HCT116 (cell line): Measurements from ENCODE around the gene ZBTB12. TPM values are rescaled to one million over a fixed set of nuclear protein-coding genes. Genes with fewer than 3 reads are reported as not detected.

ENCODE experiments used
- ATAC-seq: fragments of 200-7000 bp; cut with Tn5 transposase; 2 replicates; pipeline ENCODE4 v1.9.1; 2020; ENCODE audit warnings: mild to moderate bottlenecking, moderate library complexity
- BruUV-seq: library from RNA; stranded (reverse); fragments of 400-500 nt; replicated peaks from 2 replicates; lab custom pipeline; 2021; lab: Mats Ljungman, UMichigan
- CTCF ChIA-PET: fragments of 300-600 bp; sonication (Branson Sonifier 250); formaldehyde crosslinking; loops from one replicate; lab custom pipeline; 2021; ENCODE audit warnings: antibody characterized with exemption; lab: Charles Lee
- POLR2A ChIA-PET: fragments of 300-600, 350-600 bp; sonication (Branson Sonifier 250); formaldehyde crosslinking; loops from one replicate; lab custom pipeline; 2021; ENCODE audit warnings: antibody characterized with exemption; lab: Charles Lee
- RAD21 ChIA-PET, 2 experiments: fragments of 300-600 bp; sonication (Branson Sonifier 250); formaldehyde crosslinking; loops; one replicate each; lab custom pipeline; 2023; ENCODE audit warnings: low total read pairs in 2 of 2; ENCODE audit not compliant: uncharacterized antibody in 2 of 2, unreplicated experiment in 2 of 2, low non-redundant PET in 1 of 2; lab: Charles Lee
- DNase-seq: peaks from one replicate; pipeline ENCODE4 v3.0.0-alpha.2; 2010; ENCODE audit warnings: low read depth, low spot score
- H2AFZ ChIP-seq: fragments of 200-600 bp; shearing (Covaris generic), sonication (generic); 2 replicates; pipeline ENCODE4 v1.6.1; 2017; ENCODE audit warnings: low read depth, mixed run types, mixed read lengths, antibody characterized with exemption, low read length; ENCODE audit not compliant: poor library complexity, severe bottlenecking
- H3K27ac ChIP-seq: 2 replicates; pipeline ENCODE4 v1.5.1; 2012; ENCODE audit warnings: low read depth, low read length
- H3K27me3 ChIP-seq: fragments of 200-600 bp; sonication (generic); 2 replicates; pipeline ENCODE4 v1.6.1; 2016; ENCODE audit warnings: mixed run types, low read length, mixed read lengths; ENCODE audit not compliant: insufficient read depth
- H3K36me3 ChIP-seq, 2 experiments: fragments of 200-500 bp in 1 of 2; fragments of 200-600 bp in 1 of 2; sonication (Bioruptor generic) in 1 of 2; sonication (generic) in 1 of 2; 2 replicates each; pipeline versions ENCODE4 v1.5.1 to v1.6.1; 2014 to 2016; ENCODE audit warnings: low read length in 2 of 2, inconsistent platforms in 1 of 2, mixed read lengths in 1 of 2, mixed run types in 1 of 2; ENCODE audit not compliant: insufficient read depth in 2 of 2, control insufficient read depth in 1 of 2
- H3K4me1 ChIP-seq, 2 experiments: fragments of 200-600 bp in 1 of 2; sonication (generic) in 1 of 2; 2 replicates each; pipeline versions ENCODE4 v1.5.1 to v1.6.1; 2012 to 2017; ENCODE audit warnings: low read length in 2 of 2, inconsistent platforms in 1 of 2, mild to moderate bottlenecking in 1 of 2, mixed read lengths in 1 of 2, mixed run types in 1 of 2, moderate library complexity in 1 of 2; ENCODE audit not compliant: insufficient read depth in 2 of 2, control insufficient read depth in 1 of 2
- H3K4me2 ChIP-seq: fragments of 200-600 bp; sonication (generic); 2 replicates; pipeline ENCODE4 v1.6.1; 2017; ENCODE audit warnings: mixed run types, low read length, mixed read lengths
- H3K4me3 ChIP-seq, 2 experiments: fragments of 200-600 bp in 1 of 2; sonication (generic) in 1 of 2; replicated peaks in 1 of 2; 2 replicates each; pipeline ENCODE4 v1.5.1; 2011 to 2016; ENCODE audit warnings: low read length in 2 of 2, control low read depth in 1 of 2, low read depth in 1 of 2, mild to moderate bottlenecking in 1 of 2, mixed read lengths in 1 of 2, mixed run types in 1 of 2
- H3K79me2 ChIP-seq: fragments of 200-600 bp; sonication (generic); 2 replicates; pipeline ENCODE4 v1.6.1; 2017; ENCODE audit warnings: mild to moderate bottlenecking, mixed run types, low read length, moderate library complexity, mixed read lengths; ENCODE audit not compliant: insufficient read depth
- H3K9ac ChIP-seq: fragments of 200-600 bp; sonication (generic); 2 replicates; pipeline ENCODE4 v1.6.1; 2016; ENCODE audit warnings: low read length, mixed read lengths
- H3K9me2 ChIP-seq: fragments of 200-600 bp; sonication (generic), shearing (Covaris generic); 2 replicates; pipeline ENCODE4 v1.6.1; 2017; ENCODE audit warnings: mixed run types, mild to moderate bottlenecking, moderate library complexity; ENCODE audit not compliant: insufficient read depth
- H3K9me3 ChIP-seq, 2 experiments: fragments of 200-500 bp in 1 of 2; fragments of 200-600 bp in 1 of 2; sonication (Bioruptor generic) in 1 of 2; sonication (generic) in 1 of 2; 2 replicates each; pipeline ENCODE4 v1.6.1; 2014 to 2017; ENCODE audit warnings: low read length in 2 of 2, mixed read lengths in 2 of 2, inconsistent platforms in 1 of 2, low read depth in 1 of 2, mild to moderate bottlenecking in 1 of 2, mixed run types in 1 of 2, moderate library complexity in 1 of 2; ENCODE audit not compliant: control insufficient read depth in 1 of 2, insufficient read depth in 1 of 2
- H4K20me1 ChIP-seq: fragments of 200-600 bp; sonication (generic), shearing (Covaris generic); 2 replicates; pipeline ENCODE4 v1.6.1; 2017; ENCODE audit warnings: mixed run types, mild to moderate bottlenecking, moderate library complexity; ENCODE audit not compliant: insufficient read depth
- CBX3 ChIP-seq: IDR thresholded peaks from 2 replicates; pipeline ENCODE4 v1.6.1; 2012; ENCODE audit warnings: low read depth
- EGR1 ChIP-seq: IDR thresholded peaks from 2 replicates; pipeline ENCODE4 v1.6.1; 2012; ENCODE audit warnings: low read depth
- EZH2 ChIP-seq: fragments of 200-600 bp; sonication (generic); IDR thresholded peaks from 2 replicates; pipeline ENCODE4 v1.6.1; 2017; ENCODE audit warnings: antibody characterized with exemption, mixed run types
- EZH2phosphoT487 ChIP-seq: fragments of 200-600 bp; IDR thresholded peaks from 2 replicates; pipeline ENCODE4 v1.6.1; 2018; ENCODE audit warnings: antibody characterized with exemption, borderline replicate concordance
- FOSL1 ChIP-seq: IDR thresholded peaks from 2 replicates; pipeline ENCODE4 v1.6.1; 2012; ENCODE audit warnings: low read depth
- JUND ChIP-seq: IDR thresholded peaks from 2 replicates; pipeline ENCODE4 v1.6.1; 2012
- POLR2A ChIP-seq: IDR thresholded peaks from 2 replicates; pipeline ENCODE4 v1.7.0; 2011; ENCODE audit warnings: borderline replicate concordance; ENCODE audit not compliant: insufficient read depth, insufficient read length; ENCODE audit errors: extremely low read depth
- POLR2AphosphoS5 ChIP-seq: IDR thresholded peaks from 2 replicates; pipeline ENCODE4 v1.6.1; 2011; ENCODE audit warnings: mild to moderate bottlenecking, low read depth, low read length, moderate library complexity
- RAD21 ChIP-seq: IDR thresholded peaks from 2 replicates; pipeline ENCODE4 v1.6.1; 2012; ENCODE audit warnings: low read depth, mild to moderate bottlenecking
- TCF7L2 ChIP-seq: IDR thresholded peaks from 2 replicates; pipeline ENCODE4 v1.7.0; 2011; ENCODE audit warnings: borderline replicate concordance, inconsistent platforms; ENCODE audit not compliant: insufficient read depth, insufficient read length; ENCODE audit errors: extremely low read depth
- YY1 ChIP-seq: IDR thresholded peaks from 2 replicates; pipeline ENCODE4 v1.6.1; 2011; ENCODE audit warnings: low read length, low read depth, moderate library complexity, mild to moderate bottlenecking; ENCODE audit not compliant: insufficient replicate concordance; ENCODE audit errors: extremely low read depth
- ZNF274 ChIP-seq: fragments of 200-500 bp; sonication (Bioruptor generic); IDR thresholded peaks from 2 replicates; pipeline ENCODE4 v1.6.1; 2014; ENCODE audit warnings: mild to moderate bottlenecking, low read depth, low read length, inconsistent platforms
- intact Hi-C: fragments of 100-400 bp; cut with micrococcal nuclease; formaldehyde crosslinking; loops from 2 replicates; pipeline ENCODE4 v1.10.0; 2022
- total RNA-seq: library from RNA; stranded (reverse); gene quantifications from one replicate; pipeline ENCODE4 v1.2.1, GENCODE V29; 2021; ENCODE audit not compliant: unreplicated experiment
- TF ChIP-seq, protein P1 (sequence below): IDR thresholded peaks from 2 replicates; pipeline ENCODE4 v1.6.1; 2012
- TF ChIP-seq, protein P2 (sequence below): IDR thresholded peaks from 2 replicates; pipeline ENCODE4 v1.6.1; 2011; ENCODE audit warnings: mild to moderate bottlenecking, low read length, moderate library complexity; ENCODE audit not compliant: insufficient replicate concordance; ENCODE audit errors: extremely low read depth
- TF ChIP-seq, protein P3 (sequence below), 3 experiments: fragments of 200-600 bp in 1 of 3; sonication (generic) in 1 of 3; IDR thresholded peaks in 2 of 3; conservative IDR thresholded peaks in 1 of 3; 2 replicates each; pipeline ENCODE4 v1.5.1; 2012 to 2017; ENCODE audit warnings: low read depth in 2 of 3, low read length in 2 of 3, antibody characterized with exemption in 1 of 3, borderline replicate concordance in 1 of 3, control low read depth in 1 of 3, mild to moderate bottlenecking in 1 of 3, mixed read lengths in 1 of 3, mixed run types in 1 of 3, moderate library complexity in 1 of 3; ENCODE audit not compliant: insufficient read depth in 1 of 3
- TF ChIP-seq, protein P4 (sequence below): IDR thresholded peaks from 2 replicates; pipeline ENCODE4 v1.6.1; 2012; ENCODE audit warnings: low read depth

The ZBTB12 gene
- total RNA-seq, 1 experiment from 2014 or later = 10.3 TPM

DNA sequence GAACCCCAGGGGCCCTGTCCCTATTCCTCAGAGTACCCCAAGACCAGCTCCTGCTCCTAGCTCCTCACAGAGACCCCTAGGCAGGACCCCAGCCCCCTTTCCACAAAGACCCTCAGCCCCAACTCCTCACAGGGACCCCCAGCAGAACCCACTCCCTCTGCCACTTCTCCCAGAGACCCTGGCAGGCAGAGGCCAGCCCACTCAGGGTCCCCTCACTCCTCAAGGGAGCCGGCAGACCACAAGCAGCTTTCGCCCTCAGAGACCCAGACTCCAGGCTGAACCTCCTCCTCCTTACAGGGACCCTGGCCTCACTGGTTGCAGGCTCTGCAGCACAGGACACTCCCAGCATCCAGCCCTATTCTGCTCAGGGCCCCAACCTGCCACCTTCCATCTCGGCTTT lies 23.7 kb downstream of the ZBTB12 start:
- no TSS peak for BruUV-seq
- POLR2A ChIA-PET = no interaction called here

More for the DNA sequence above, 23.7 kb downstream of the ZBTB12 start:
- ChIA-PET CTCF (no interaction called here), RAD21 (no interaction called here)
- no peak overlapping the region for H3K4me2 ChIP-seq
- peaks cover 18 to 32% of the 10 kb centered on the region in 2 experiments for H3K36me3 ChIP-seq
- no peak overlapping the region for H3K27ac ChIP-seq
- H4K20me1 ChIP-seq = no peaks in the 10 kb centered on the region
- TF ChIP-seq TCF7L2 (no peak), FOSL1 (no peak), EZH2phosphoT487 (no peak), EZH2 (no peak), POLR2A (no peak), ZNF274 (no peak), CBX3 (no peak), RAD21 (no peak), JUND (no peak), POLR2AphosphoS5 (no peak), EGR1 (no peak), YY1 (no peak)
- TF ChIP-seq, protein P1, sequence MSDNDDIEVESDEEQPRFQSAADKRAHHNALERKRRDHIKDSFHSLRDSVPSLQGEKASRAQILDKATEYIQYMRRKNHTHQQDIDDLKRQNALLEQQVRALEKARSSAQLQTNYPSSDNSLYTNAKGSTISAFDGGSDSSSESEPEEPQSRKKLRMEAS = no peak
- TF ChIP-seq, protein P2, sequence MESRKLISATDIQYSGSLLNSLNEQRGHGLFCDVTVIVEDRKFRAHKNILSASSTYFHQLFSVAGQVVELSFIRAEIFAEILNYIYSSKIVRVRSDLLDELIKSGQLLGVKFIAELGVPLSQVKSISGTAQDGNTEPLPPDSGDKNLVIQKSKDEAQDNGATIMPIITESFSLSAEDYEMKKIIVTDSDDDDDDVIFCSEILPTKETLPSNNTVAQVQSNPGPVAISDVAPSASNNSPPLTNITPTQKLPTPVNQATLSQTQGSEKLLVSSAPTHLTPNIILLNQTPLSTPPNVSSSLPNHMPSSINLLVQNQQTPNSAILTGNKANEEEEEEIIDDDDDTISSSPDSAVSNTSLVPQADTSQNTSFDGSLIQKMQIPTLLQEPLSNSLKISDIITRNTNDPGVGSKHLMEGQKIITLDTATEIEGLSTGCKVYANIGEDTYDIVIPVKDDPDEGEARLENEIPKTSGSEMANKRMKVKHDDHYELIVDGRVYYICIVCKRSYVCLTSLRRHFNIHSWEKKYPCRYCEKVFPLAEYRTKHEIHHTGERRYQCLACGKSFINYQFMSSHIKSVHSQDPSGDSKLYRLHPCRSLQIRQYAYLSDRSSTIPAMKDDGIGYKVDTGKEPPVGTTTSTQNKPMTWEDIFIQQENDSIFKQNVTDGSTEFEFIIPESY = no peak
- TF ChIP-seq, protein P3, sequence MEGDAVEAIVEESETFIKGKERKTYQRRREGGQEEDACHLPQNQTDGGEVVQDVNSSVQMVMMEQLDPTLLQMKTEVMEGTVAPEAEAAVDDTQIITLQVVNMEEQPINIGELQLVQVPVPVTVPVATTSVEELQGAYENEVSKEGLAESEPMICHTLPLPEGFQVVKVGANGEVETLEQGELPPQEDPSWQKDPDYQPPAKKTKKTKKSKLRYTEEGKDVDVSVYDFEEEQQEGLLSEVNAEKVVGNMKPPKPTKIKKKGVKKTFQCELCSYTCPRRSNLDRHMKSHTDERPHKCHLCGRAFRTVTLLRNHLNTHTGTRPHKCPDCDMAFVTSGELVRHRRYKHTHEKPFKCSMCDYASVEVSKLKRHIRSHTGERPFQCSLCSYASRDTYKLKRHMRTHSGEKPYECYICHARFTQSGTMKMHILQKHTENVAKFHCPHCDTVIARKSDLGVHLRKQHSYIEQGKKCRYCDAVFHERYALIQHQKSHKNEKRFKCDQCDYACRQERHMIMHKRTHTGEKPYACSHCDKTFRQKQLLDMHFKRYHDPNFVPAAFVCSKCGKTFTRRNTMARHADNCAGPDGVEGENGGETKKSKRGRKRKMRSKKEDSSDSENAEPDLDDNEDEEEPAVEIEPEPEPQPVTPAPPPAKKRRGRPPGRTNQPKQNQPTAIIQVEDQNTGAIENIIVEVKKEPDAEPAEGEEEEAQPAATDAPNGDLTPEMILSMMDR (IDR thresholded peaks at IDR 0.05 in 2 of 3, conservative IDR thresholded peaks at IDR 0.05 in 1 of 3; ENCODE audit: borderline replicate concordance in 1 of 3, insufficient read depth in 1 of 3, low read depth in 2 of 3, low read length in 2 of 3) = no peak
- TF ChIP-seq, protein P4, sequence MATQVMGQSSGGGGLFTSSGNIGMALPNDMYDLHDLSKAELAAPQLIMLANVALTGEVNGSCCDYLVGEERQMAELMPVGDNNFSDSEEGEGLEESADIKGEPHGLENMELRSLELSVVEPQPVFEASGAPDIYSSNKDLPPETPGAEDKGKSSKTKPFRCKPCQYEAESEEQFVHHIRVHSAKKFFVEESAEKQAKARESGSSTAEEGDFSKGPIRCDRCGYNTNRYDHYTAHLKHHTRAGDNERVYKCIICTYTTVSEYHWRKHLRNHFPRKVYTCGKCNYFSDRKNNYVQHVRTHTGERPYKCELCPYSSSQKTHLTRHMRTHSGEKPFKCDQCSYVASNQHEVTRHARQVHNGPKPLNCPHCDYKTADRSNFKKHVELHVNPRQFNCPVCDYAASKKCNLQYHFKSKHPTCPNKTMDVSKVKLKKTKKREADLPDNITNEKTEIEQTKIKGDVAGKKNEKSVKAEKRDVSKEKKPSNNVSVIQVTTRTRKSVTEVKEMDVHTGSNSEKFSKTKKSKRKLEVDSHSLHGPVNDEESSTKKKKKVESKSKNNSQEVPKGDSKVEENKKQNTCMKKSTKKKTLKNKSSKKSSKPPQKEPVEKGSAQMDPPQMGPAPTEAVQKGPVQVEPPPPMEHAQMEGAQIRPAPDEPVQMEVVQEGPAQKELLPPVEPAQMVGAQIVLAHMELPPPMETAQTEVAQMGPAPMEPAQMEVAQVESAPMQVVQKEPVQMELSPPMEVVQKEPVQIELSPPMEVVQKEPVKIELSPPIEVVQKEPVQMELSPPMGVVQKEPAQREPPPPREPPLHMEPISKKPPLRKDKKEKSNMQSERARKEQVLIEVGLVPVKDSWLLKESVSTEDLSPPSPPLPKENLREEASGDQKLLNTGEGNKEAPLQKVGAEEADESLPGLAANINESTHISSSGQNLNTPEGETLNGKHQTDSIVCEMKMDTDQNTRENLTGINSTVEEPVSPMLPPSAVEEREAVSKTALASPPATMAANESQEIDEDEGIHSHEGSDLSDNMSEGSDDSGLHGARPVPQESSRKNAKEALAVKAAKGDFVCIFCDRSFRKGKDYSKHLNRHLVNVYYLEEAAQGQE = no peak
- no peak overlapping the region for H2AFZ ChIP-seq
- no peaks in the 10 kb centered on the region for H3K9me3 ChIP-seq
- DNase-seq (no peak), ATAC-seq (no peak)
- H3K4me1 ChIP-seq = no peaks in the 10 kb centered on the region
- no peaks in the 10 kb centered on the region for H3K9me2 ChIP-seq
- no peak overlapping the region for H3K9ac ChIP-seq
- intact Hi-C loops = no loop called here
- no peaks in the 10 kb centered on the region for H3K27me3 ChIP-seq
- H3K4me3 ChIP-seq = no peak overlapping the region
- H3K79me2 ChIP-seq = no peaks in the 10 kb centered on the region
